ENCODE data around the gene ELFN2. TPM values are rescaled to one million over a fixed set of nuclear protein-coding genes. Genes with fewer than 3 reads are reported as not detected.

ELFN2 gene
- total RNA-seq, 1 experiment from 2014 or later: 30.8 TPM

- no TSS peak for BruUV-seq (replicated peaks)
These were observed 40.2 kb upstream of the ELFN2 start for GRCh38 chr22:37467391-37467955.

DNA sequence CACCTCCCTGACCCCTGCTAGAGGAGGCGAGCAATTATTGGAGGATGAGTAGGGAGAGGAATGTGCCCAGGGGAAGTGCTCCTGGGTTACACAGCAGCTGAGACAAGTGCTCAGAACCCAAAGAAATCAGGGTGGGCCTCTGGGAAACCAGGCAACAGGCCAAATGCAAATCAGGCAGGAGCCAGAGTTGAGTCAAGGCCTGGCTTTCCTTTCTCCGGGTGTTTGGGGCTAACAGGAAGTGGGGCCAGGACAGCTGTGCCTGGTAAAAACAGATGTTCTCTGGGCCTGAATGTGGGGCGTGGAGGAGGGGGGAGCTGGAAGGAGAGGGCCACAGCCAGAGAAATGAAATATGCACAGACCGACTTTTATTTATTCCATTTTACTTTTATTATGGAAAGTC is 36.9 kb upstream of the ELFN2 start:
- ChIA-PET POLR2A (ENCODE audit: unreplicated experiment) (no interaction called here), CTCF (no interaction called here)
- Histone ChIP-seq H3K79me2 (ENCODE audit: low read depth) (no peaks in the 10 kb centered on the region), H3K4me3 (no peak overlapping the region), H3K9me3 (ENCODE audit: insufficient read depth, low read depth) (no peaks in the 10 kb centered on the region), H4K20me1 (ENCODE audit: insufficient read depth) (no peaks in the 10 kb centered on the region), H3K27ac (no peak overlapping the region), H3K27me3 (ENCODE audit: insufficient read depth, low read depth) (no peaks in the 10 kb centered on the region), H3K36me3 (ENCODE audit: low read depth) (no peaks in the 10 kb centered on the region), H3F3A (ENCODE audit: insufficient read depth, low read depth) (no peaks in the 10 kb centered on the region; the same call in 1 of the 2 replicates), H3K4me2 (no peak overlapping the region), H3K9me2 (ENCODE audit: insufficient read depth) (no peaks in the 10 kb centered on the region), H2AFZ (no peak overlapping the region), H3K4me1 (replicated peaks; ENCODE audit: insufficient read depth) (no peaks in the 10 kb centered on the region)
- no TSS peak for BruUV-seq (replicated peaks)
- intact Hi-C loops (cut with micrococcal nuclease; ENCODE audit: unreplicated experiment): no loop called here
- DNase-seq: no peak
- TF ChIP-seq EZH2 (IDR thresholded peaks at IDR 0.05; ENCODE audit: low read depth) (no peak), CTCF (conservative IDR thresholded peaks at IDR 0.05) (no peak)

More at GRCh38 chr22:37467391-37467955, 40.2 kb upstream of the ELFN2 start:
- Histone ChIP-seq H3K9me2 (ENCODE audit: insufficient read depth) (no peaks in the 10 kb centered on the region), H3F3A (ENCODE audit: insufficient read depth, low read depth) (peaks cover 7% of the 10 kb centered on the region; the same call in 1 of the 2 replicates), H3K4me3 (no peak overlapping the region), H3K36me3 (ENCODE audit: low read depth) (no peaks in the 10 kb centered on the region), H3K79me2 (ENCODE audit: low read depth) (no peaks in the 10 kb centered on the region), H2AFZ (no peak overlapping the region), H3K27ac (no peak overlapping the region), H3K27me3 (ENCODE audit: insufficient read depth, low read depth) (no peaks in the 10 kb centered on the region), H3K4me1 (replicated peaks; ENCODE audit: insufficient read depth) (no peaks in the 10 kb centered on the region), H3K4me2 (no peak overlapping the region), H4K20me1 (ENCODE audit: insufficient read depth) (no peaks in the 10 kb centered on the region), H3K9me3 (ENCODE audit: insufficient read depth, low read depth) (no peaks in the 10 kb centered on the region)
- intact Hi-C loops (cut with micrococcal nuclease; ENCODE audit: unreplicated experiment): no loop called here
- DNase-seq: no peak
- CTCF ChIA-PET: no interaction called here
- TF ChIP-seq CTCF (conservative IDR thresholded peaks at IDR 0.05): no peak
- no peak for TF ChIP-seq EZH2 (IDR thresholded peaks at IDR 0.05; ENCODE audit: low read depth)
- POLR2A ChIA-PET (ENCODE audit: unreplicated experiment): no interaction called here

DNA sequence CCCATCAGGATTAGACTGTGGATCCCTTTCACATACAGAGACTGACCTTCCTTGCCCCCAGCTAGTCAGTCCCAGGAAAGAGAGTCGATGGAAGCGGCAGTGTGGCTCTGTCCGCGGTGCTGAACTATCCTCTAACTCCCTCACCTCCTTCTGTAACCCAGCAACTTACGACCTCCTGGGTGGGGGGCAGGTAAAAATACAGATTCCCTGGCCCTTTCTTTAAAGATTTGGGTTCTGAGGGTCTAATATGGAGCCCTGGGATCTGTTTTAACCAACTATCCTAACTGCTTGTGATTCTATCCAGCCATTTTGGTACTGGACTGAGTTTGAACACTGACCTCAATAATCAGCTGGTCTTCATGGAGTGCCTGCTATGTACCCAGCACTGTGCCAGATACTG is 35.7 kb upstream of the ELFN2 start:
- H3K27me3 ChIP-seq (ENCODE audit: insufficient read depth, low read depth): no peaks in the 10 kb centered on the region
- POLR2A ChIA-PET (ENCODE audit: unreplicated experiment): no interaction called here
- peaks cover 3% of the 10 kb centered on the region; the same call in 1 of the 2 replicates for H3F3A ChIP-seq (ENCODE audit: insufficient read depth, low read depth)
- H3K9me2 ChIP-seq (ENCODE audit: insufficient read depth): no peaks in the 10 kb centered on the region
- no peaks in the 10 kb centered on the region for H3K79me2 ChIP-seq (ENCODE audit: low read depth)
- no peak overlapping the region for H3K4me2 ChIP-seq
- BruUV-seq (replicated peaks): no TSS peak
- no peak overlapping the region for H2AFZ ChIP-seq
- CTCF ChIA-PET: no interaction called here
- no peaks in the 10 kb centered on the region for H3K4me1 ChIP-seq (replicated peaks; ENCODE audit: insufficient read depth)
- peak in 1 of 2 experiments; percentile 46 for DNase-seq
- no peak overlapping the region for H3K27ac ChIP-seq
- no peaks in the 10 kb centered on the region for H3K36me3 ChIP-seq (ENCODE audit: low read depth)
- H3K9me3 ChIP-seq (ENCODE audit: insufficient read depth, low read depth): no peaks in the 10 kb centered on the region
- TF ChIP-seq EZH2 (IDR thresholded peaks at IDR 0.05; ENCODE audit: low read depth): no peak
- TF ChIP-seq CTCF (conservative IDR thresholded peaks at IDR 0.05): no peak
- no peaks in the 10 kb centered on the region for H4K20me1 ChIP-seq (ENCODE audit: insufficient read depth)
- H3K4me3 ChIP-seq: no peak overlapping the region
- intact Hi-C loops (cut with micrococcal nuclease; ENCODE audit: unreplicated experiment): no loop called here
